Left lobe of liver (tissue), 2 donors: ENCODE measurements around the gene CYLD. TPM values are rescaled to one million over a fixed set of nuclear protein-coding genes. Genes with fewer than 3 reads are reported as not detected.

ENCODE experiments used
- ATAC-seq: fragments of 200-7000 bp; cut with Tn5 transposase; one replicate; pipeline ENCODE4 v1.9.1; 2020; ENCODE audit warnings: mild to moderate bottlenecking, moderate library complexity
- DNase-seq: peaks from one replicate; pipeline ENCODE4 v3.0.0-alpha.2; 2020; ENCODE audit warnings: low spot score
- total RNA-seq: library from RNA; stranded (reverse); gene quantifications from one replicate; pipeline ENCODE4 v1.2.1, GENCODE V29; 2021
- donor health status: DM: no; HTN: no; CAD: no; lungs with moderate emphysema.
- donor health status: DM: no; HTN: yes; CAD: no.

Gene CYLD
- total RNA-seq, 1 donor from 2014 or later = 14.4 TPM

DNA sequence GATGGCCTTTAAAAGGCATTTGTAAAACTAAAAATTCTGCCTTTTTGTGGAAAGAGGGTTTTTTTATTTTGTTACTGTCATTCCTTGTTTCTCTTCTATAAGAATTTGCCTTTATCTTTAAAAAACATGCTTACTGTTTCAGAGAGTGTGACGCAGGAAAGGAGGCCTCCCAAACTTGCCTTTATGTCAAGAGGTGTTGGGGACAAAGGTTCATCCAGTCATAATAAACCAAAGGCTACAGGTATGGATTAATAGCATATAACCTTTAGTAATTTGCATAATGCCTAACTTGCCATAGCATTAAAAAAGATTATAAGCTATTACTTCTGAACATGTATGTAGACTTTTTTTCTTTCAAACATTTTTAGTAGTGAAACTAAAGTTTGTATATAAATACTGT is 34.2 kb downstream of the CYLD start:
- ATAC-seq (no peak), DNase-seq (no peak)

GRCh38 chr16:50778284-50779163 is 36.6 kb downstream of the CYLD start:
- DNase-seq (no peak), ATAC-seq (no peak)

DNA sequence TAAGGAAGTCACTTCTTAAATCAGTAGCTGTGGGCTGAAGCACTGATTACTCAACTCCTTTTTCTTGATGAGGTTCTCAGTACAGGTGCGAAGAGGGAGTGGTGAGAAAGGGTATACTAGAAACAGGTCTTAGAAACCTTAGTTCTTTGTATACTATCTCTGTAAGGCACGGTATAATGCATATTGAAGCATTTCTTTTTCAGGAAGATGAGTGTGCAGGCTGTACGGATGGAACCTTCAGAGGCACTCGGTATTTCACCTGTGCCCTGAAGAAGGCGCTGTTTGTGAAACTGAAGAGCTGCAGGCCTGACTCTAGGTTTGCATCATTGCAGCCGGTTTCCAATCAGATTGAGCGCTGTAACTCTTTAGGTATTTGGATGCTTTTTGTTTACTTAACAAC is 39.2 kb downstream of the CYLD start:
- DNase-seq (no peak), ATAC-seq (no peak)

GRCh38 chr16:50781518-50781917 is 39.6 kb downstream of the CYLD start:
- ATAC-seq (no peak), DNase-seq (no peak)

DNA sequence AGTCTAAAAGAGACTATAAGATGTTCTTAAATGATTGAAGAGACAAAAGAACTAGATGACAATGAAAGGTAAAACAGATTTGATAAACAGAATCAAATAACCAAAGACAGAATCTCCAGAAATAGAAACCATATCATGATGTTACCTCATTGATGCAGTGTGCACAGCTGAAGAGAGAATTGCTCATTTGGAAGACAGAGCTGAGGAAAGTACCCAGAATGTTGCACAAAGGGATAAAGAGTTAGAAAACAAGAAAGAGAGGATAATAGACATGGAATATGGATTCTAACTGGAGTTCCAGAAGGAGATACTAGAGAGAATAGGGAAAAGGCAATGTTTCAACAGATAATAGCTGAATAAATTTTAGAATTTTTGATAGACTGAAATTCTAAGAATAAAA is 47.9 kb downstream of the CYLD start:
- ATAC-seq (no peak), DNase-seq (no peak)

- no peak for DNase-seq
- ATAC-seq = no peak
Observed at GRCh38 chr16:50791522-50791921, 49.6 kb downstream of the CYLD start.

- DNase-seq (no peak), ATAC-seq (no peak)
Observed at GRCh38 chr16:50796829-50797228, 54.9 kb downstream of the CYLD start.

DNA sequence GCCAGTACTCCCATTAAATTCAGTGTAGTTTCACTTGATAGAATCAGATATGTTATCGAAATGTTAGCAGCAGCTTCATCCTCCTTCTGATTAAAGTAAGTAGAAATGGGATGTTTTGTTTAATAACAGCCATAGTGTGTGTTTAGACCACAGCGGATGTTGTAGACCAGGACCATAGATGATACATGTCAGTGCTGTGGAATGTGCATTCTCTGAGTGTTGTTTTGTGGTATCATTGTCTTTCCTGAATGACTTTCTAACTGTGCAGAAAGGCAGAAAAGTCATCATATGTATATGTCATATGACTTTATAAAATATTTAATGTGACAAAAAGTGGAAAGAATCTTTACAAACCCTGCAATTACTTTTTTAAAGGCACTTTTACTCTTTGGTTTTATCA is 55.6 kb downstream of the CYLD start:
- ATAC-seq = no peak
- DNase-seq = no peak

GRCh38 chr16:50800074-50800473 is 58.2 kb downstream of the CYLD start:
- DNase-seq = no peak

DNA sequence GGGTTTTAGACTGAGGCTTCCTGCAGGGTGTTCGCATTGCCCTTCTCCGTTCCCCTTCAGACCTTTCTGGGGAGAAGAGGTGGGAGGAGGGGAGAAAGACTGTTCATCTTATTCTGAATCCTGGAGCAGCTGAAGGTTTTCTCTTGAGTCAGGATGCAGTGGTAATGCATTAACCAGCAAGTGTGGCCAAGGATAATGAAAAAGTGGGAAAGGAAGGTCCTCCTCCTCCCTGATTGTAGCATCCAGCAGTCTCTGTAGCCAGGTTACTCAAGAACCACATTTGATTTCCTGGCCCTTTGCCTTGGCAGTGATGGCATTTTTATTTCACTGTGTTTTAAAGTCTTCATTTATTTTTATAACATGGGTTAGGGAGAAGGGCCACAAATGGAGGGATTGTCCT is 59.1 kb downstream of the CYLD start:
- ATAC-seq (no peak), DNase-seq (no peak)

More at GRCh38 chr16:50800074-50800473, 58.2 kb downstream of the CYLD start:
- no peak for ATAC-seq

GRCh38 chr16:50802000-50802399 is 60.1 kb downstream of the CYLD start:
- ATAC-seq (no peak), DNase-seq (no peak)

DNA sequence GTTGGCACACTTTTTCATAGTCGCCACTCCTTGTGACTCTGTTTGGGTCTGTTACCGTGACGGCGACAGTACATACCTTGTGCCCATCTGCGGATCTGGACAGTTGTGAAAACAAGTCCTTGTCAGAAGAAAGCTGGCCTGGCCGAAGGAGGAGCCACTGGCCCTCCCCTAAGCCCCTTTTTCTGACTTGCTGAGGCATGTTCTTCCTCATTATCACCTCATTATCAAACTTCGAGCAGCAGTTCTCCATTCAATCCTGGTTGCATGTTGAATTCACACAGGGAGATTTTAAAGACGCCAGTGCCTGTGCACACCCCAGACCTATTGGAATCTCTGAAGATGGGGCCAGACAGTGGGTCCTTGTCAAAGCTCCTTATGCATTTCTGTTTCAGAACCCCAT is 61.1 kb downstream of the CYLD start:
- no peak for DNase-seq
- ATAC-seq = no peak

DNA sequence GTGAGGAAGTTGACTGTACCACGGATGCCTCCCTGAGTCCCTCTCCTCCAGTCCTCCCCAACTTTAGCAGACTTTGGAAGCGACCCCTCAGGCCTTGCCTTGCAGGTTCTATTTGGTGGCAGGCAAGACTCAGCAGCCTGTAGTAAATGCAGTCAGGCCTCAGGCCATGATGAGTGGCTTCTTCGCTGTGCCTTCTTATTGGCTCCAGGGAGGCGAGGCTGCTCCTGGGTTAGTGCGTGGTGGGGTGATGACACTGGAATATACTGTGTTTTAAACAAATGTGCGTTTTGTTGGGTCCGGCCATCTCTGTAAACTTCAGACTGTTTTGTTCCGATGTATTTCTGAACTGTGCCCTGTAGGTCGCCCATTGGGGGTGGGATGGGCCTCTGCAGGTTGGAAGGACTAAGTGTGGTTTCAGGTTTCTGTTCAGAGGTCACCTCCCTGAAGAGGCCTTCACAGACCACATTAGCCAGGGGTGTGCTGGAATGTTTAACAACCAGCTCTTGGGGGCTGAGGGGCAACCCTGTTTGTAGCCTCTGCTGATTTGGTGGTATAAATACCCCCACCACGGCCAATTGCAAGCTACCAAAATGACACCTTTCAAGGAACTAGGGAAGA is 62.5 kb downstream of the CYLD start:
- DNase-seq = no peak
- no peak for ATAC-seq

GRCh38 chr16:50806099-50807062 is 64.5 kb downstream of the CYLD start:
- ATAC-seq (peak; percentile 94), DNase-seq (peak; percentile 82)

DNA sequence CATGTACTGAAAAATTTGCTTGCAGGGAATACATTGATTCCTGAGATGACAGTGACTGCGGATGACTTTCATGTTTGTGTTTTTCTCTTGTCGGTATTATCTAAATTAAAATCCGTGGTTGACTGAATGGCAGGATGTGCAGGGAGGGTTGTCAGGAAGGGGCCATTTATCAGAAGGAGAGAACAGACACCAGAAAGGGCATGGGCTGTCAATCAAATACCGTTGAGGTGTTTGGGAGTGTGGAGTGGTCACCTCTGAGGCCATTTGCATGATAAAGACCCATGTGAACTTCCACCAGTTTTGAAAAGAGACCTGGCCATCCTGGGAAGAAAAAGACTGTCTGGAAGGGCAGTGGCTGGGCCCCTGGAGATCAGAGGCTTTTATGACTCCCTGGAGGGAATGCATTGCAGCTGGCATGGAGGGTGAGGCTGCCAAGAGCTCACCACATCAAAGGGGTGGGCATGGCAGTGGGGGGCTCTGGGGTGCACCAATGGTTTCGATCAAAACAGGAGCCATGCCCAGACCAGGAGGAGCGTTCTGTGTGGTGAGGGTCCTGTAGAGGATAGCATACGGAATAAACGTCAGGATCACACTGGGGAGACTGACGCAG is 67.1 kb downstream of the CYLD start:
- ATAC-seq = no peak
- no peak for DNase-seq

- ATAC-seq (no peak), DNase-seq (no peak)
Observed at GRCh38 chr16:50809561-50809960, 67.7 kb downstream of the CYLD start.

DNA sequence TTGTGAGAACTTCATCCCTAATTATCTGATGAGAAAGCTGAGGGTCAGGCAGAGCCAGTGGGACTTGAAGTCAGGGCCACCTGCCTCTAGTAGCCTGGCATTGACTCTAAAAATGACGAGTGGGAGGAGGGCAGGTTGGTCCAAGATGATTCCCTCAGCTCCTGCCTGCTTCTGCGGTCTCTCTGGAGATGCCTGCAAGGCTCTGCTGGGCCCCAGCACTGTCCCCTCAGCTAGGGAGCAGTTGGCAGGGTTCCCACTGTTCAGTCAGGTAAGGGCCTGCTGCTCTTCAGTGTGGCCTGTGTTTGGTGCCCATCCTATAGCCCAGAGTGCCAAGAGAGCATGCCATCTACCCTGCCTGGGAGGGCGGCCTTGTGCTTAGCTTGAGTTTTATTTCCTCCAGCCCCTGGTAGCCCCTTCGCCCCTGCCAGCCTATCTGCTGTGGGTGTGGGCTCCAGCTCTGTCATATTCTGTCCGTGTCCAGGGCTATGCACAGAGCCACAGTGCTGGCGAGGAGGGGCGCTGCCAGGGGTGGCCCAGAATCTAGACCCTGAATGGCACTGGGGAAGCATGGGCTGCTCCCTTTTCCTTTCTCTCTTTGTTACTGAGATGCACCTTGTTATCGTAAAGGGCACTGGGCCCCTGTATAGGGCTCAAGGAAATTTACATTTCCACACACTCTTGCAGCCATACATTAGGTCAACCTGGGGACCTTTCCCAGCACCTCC is 68.5 kb downstream of the CYLD start:
- no peak for DNase-seq
- ATAC-seq = no peak

GRCh38 chr16:50812046-50812445 is 70.2 kb downstream of the CYLD start:
- DNase-seq = no peak
- ATAC-seq = no peak

DNA sequence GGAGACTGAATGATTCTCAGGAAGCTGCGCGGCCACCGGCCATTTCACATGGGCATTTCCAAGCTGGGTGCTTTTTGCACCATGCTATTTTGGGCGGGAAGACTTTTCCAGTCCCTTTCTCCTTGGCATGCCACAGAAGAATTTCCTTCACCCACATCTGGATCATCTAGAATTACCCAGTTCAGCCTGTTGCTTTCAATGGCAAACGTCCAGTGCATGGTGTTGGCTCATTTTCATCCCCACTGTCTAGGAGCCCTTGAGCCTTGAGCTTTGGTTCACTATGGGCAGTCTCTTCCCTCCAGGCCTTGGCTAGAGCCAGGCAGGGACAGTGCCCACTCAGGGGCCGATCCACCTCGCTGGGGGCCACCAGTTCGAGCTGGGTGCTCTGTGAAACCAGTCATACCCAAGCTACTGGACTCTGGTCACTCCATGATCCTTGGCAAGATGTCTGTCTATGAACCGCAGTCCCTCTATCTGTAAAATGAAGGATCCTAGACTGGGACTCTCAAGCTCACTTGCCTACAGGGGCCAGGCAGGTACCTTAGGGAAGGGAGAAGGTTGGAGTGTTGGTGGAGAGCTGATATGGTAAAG is 71.1 kb downstream of the CYLD start:
- ATAC-seq (no peak), DNase-seq (no peak)

DNA sequence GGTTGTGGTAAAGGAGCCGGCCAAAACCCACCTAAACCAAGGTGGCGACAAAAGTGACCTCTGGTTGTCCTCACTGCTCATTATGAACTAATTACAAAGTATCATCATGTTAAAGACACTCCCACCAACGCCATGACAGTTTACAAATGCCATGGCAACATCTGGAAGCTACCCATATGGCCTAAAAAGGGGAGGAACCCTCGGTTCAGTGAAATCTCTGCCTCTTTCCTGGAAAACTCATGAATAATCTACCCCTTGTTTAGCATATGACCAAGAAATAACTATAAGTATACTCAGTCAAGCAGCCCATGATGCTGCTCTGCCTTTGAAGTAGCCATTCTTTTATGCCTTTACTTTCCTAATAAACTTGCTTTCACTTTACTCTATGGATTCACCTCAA is 72.2 kb downstream of the CYLD start:
- no peak for ATAC-seq
- DNase-seq = no peak
